HG03039 (cell line): ENCODE measurements around the gene RTN3.
"Not testable (repeated sequence)": the region's sequence is repeated elsewhere in the genome, so short reads cannot be mapped to it uniquely, and the experiment has no call there.

Source experiments
- ATAC-seq: cut with Tn5 transposase; IDR thresholded peaks from one replicate; pipeline ENCODE4 v1.9.1; 2021; ENCODE audit warnings: mild to moderate bottlenecking, moderate library complexity; ENCODE audit not compliant: unreplicated experiment

RTN3 gene

DNA sequence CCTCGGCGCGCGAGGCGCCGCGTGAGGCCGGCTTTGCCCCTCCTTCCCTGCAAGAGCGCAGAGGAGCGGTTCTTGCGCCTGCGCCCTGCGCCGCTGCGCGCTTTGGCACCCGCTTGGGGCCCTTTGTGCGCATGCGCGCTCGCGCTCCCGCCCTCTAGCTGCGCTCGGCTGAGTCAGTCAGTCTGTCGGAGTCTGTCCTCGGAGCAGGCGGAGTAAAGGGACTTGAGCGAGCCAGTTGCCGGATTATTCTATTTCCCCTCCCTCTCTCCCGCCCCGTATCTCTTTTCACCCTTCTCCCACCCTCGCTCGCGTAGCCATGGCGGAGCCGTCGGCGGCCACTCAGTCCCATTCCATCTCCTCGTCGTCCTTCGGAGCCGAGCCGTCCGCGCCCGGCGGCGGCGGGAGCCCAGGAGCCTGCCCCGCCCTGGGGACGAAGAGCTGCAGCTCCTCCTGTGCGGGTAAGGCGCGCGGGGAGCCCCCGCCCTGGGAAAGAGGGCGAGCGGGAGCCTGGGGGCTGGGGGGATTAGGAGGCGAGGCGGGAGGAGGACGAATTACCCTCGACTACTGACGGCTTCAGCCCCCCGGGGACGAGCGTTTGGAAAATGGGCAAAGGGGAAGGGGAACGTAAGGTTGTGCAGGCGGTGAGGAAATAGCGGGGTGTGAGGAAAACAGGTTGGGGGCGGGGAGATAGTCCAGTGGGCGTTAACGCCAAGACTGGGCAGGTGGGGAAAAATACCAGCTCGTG is at the start of gene RTN3:
Gene RTN3 (plus strand): TSS at position 180 of the 745 bp plus-strand sequence. CDS start 137 bp downstream, at position 317.
- peak; percentile 88 for ATAC-seq

- no peak for ATAC-seq
These were observed 45.4 kb upstream of the RTN3 start for GRCh38 chr11:63635762-63636465.

- ATAC-seq, result not testable (repeated sequence)
These were observed 42.9 kb upstream of the RTN3 start for GRCh38 chr11:63638436-63638835.

DNA sequence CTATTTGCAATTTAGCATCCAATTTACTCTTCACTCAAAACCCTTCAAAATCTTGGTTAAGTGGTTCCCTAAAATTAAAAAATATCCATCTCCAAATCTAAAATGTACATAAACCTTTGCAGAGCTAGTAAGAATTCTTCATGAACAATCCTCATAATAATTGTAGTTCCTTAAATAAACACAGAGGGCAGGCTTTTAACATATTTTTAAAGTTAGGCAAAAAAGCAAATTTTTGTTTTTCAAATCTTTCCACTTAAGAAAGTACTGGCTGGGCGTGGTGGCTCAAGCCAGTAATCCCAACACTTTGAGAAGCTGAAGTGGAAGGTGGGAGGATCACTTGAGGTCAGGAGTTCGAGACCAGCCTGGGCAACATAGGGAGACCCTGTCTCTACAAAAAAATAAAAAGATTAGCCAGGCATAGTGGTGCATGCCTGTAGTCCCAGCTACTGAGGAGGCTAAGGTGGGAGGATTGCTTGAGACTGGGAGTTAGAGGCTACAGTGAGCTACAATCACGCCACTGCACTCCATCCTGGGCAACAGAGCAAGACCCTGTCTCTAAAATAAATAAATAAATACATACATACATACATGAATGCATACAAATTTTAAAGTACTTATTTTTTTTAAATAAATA is 42.0 kb upstream of the RTN3 start:
- no peak for ATAC-seq

GRCh38 chr11:63641727-63642126 is 39.6 kb upstream of the RTN3 start:
- no peak for ATAC-seq

GRCh38 chr11:63643205-63643604 is 38.1 kb upstream of the RTN3 start:
- no peak for ATAC-seq

GRCh38 chr11:63652671-63653070 is 28.6 kb upstream of the RTN3 start:
- no peak for ATAC-seq

DNA sequence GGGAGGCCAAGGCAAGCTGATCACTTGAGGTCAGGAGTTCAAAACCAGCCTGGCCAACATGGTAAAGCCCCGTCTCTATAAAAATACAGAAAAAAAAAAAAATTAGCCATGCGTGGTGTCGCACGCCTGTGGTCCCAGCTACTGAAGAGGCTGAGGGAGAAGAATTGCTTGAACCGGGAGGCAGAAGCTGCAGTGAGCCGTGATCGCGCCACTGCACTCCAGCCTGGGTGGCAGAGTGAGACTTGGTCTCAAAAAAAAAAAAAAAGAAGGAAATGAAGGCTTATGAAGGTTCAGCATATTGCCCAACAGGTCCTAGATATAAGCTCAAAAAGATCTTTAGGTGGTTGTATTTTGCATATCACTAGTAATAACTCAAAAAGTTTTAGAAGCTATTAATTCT is 20.3 kb upstream of the RTN3 start:
- no peak for ATAC-seq

- no peak for ATAC-seq
These were observed 17.5 kb upstream of the RTN3 start for GRCh38 chr11:63663809-63664208.

- ATAC-seq, result no peak
These were observed 14.4 kb upstream of the RTN3 start for GRCh38 chr11:63666874-63667273.

- ATAC-seq, result no peak
These were observed 13.1 kb upstream of the RTN3 start for GRCh38 chr11:63667995-63668795.

DNA sequence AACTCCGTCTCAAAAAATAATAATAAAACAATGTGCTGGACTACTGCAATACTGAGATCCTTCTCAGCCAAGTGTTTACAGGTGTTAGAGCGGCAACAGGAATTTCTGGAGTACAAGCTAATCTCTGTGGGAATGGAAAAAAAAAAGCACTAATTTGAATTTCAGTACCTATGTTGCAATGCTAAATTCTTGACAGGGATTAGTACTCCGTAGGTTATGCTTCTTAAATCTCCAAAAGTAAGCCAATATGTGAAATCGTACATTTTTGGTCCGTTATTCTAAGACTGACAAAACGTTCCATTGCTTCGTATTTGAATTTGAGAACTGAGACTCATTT is 11.2 kb upstream of the RTN3 start:
- no peak for ATAC-seq

GRCh38 chr11:63670433-63671321 is 10.6 kb upstream of the RTN3 start:
- peak; percentile 23 for ATAC-seq

- ATAC-seq, result peak; percentile 85
These were observed 9.8 kb upstream of the RTN3 start, which contains the start of gene ATL3 for GRCh38 chr11:63671322-63672155. TSS of gene ATL3 (minus strand) at chr11:63671376. CDS start at chr11:63671335, 41 bp downstream.

DNA sequence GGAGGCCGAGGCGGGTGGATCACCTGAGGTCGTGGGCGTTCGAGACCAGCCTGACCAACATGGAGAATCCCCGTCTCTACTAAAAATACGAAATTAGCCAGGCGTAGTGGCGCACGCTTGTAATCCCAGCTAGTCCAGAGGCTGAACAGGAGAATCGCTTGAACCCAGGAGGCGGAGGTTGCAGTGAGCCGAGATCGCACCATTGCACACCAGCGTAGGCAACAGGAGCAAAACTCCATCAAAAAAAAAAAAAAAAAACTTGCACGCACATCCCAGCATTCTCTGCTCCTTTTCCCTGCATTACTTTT is 9.2 kb upstream of the RTN3 start:
- ATAC-seq, result no peak

DNA sequence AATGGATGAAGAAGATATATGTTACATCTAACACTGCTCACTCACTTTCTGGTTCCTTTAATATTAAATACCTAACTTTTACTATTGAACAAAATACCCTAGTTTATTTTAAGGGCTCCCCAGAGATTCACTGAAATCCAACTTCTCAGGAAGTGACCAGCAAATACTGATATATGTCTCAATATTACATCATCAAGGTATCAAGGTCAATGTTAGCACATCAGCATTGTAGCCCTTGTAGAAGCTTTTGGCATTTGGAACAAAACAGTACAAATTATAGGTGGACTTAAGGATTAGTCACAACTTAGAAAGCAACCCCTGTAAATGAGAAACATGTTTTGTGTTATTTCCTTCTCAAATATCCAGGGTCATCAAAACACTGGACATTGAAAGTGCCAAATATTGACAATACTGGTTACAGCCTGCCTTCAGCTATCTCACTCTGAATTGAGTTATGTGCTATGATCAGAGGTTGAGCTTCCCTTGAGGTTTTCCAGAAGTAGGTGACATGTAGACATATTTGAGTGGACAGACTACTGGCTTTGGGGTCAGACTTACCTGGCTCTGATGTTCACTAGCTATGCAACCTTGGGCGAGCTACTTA is 8.3 kb upstream of the RTN3 start:
- no peak for ATAC-seq

- no peak for ATAC-seq
These were observed 7.7 kb upstream of the RTN3 start for GRCh38 chr11:63673579-63673978.

DNA sequence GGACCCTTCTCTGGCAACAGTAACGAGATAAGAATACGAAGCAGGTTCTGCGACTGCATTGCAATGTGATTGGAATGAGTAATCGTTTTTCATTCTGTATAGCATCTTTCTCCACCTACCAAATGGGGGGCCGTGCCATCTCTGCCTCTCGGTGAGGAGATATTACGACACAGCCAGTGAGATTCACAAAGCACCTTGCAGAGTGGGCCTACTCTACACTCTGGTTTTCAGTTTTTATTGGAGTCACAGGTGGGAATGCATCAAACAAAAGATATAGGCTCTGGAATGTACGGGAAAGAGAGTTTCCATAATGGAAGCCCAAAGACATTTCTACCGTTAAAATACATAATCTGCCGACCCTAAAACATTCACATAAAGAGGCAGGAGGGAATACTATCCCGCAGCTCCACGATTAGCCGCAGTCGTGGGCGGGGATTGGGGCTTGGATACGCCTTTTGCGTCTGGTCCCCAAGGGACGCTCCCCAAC is 423 bp upstream of the RTN3 start:
- no peak for ATAC-seq
